Liver (tissue), 9 donors: Measurements from ENCODE around the gene RAD51B. TPM values are rescaled to one million over a fixed set of nuclear protein-coding genes. Genes with fewer than 3 reads are reported as not detected.

Source experiments
- DNase-seq: peaks from one replicate; pipeline ENCODE4 v3.0.0-alpha.2; 2017; ENCODE audit warnings: low spot score
- H3K27ac ChIP-seq, 2 donors: one replicate each; pipeline ENCODE4 v1.7.0; 2013; ENCODE audit warnings: inconsistent platforms in 2 of 2, low read length in 2 of 2, control low read depth in 1 of 2, low read depth in 1 of 2, mild to moderate bottlenecking in 1 of 2
- H3K27me3 ChIP-seq, 4 donors: one replicate each; pipeline versions ENCODE4 v1.6.1 to v1.7.0; 2013; ENCODE audit warnings: low read length in 3 of 4, inconsistent platforms in 1 of 4, mild to moderate bottlenecking in 1 of 4, moderate library complexity in 1 of 4; ENCODE audit not compliant: control insufficient read depth in 4 of 4, insufficient read depth in 4 of 4
- H3K36me3 ChIP-seq, 4 donors: one replicate each; pipeline versions ENCODE4 v1.6.1 to v1.7.0; 2013; ENCODE audit warnings: low read length in 3 of 4, mild to moderate bottlenecking in 3 of 4, low read depth in 1 of 4, moderate library complexity in 1 of 4; ENCODE audit not compliant: control insufficient read depth in 4 of 4, insufficient read depth in 3 of 4
- H3K4me1 ChIP-seq, 4 donors: one replicate each; pipeline versions ENCODE4 v1.6.1 to v1.7.0; 2013; ENCODE audit warnings: low read length in 3 of 4, mild to moderate bottlenecking in 3 of 4, moderate library complexity in 1 of 4; ENCODE audit not compliant: control insufficient read depth in 4 of 4, insufficient read depth in 4 of 4
- H3K4me3 ChIP-seq, 3 donors: one replicate each; pipeline versions ENCODE4 v1.6.1 to v1.7.0; 2013; ENCODE audit warnings: low read length in 3 of 3, control low read depth in 1 of 3, low read depth in 1 of 3, mild to moderate bottlenecking in 1 of 3
- H3K9ac ChIP-seq, 2 donors: one replicate each; pipeline ENCODE4 v1.7.0; 2013; ENCODE audit warnings: low read length in 2 of 2, mild to moderate bottlenecking in 2 of 2, moderate library complexity in 2 of 2, control low read depth in 1 of 2, low read depth in 1 of 2
- H3K9me3 ChIP-seq, 4 donors: one replicate each; pipeline versions ENCODE4 v1.6.1 to v1.7.0; 2013; ENCODE audit warnings: low read length in 3 of 4; ENCODE audit not compliant: control insufficient read depth in 4 of 4
- GABPA ChIP-seq, 2 donors: IDR thresholded peaks in 1 of 2; conservative IDR thresholded peaks in 1 of 2; 2 replicates each; pipeline ENCODE4 v1.6.1; 2016; ENCODE audit warnings: antibody characterized with exemption in 2 of 2, mild to moderate bottlenecking in 1 of 2, moderate library complexity in 1 of 2
- HNF4A ChIP-seq, 2 donors: conservative IDR thresholded peaks; 2 replicates each; pipeline ENCODE4 v1.6.1; 2016; ENCODE audit warnings: antibody characterized with exemption in 2 of 2, mild to moderate bottlenecking in 2 of 2
- HNF4G ChIP-seq: IDR thresholded peaks from 2 replicates; pipeline ENCODE4 v1.6.1; 2016; ENCODE audit warnings: antibody characterized with exemption
- JUND ChIP-seq, 2 donors: IDR thresholded peaks; 2 replicates each; pipeline ENCODE4 v1.6.1; 2016; ENCODE audit warnings: antibody characterized with exemption in 2 of 2
- RAD21 ChIP-seq, 2 donors: IDR thresholded peaks; 2 replicates each; pipeline ENCODE4 v1.6.1; 2016; ENCODE audit warnings: antibody characterized with exemption in 2 of 2, mild to moderate bottlenecking in 2 of 2
- RXRA ChIP-seq, 2 donors: IDR thresholded peaks; 2 replicates each; pipeline ENCODE4 v1.6.1; 2017 to 2018; ENCODE audit warnings: antibody characterized with exemption in 2 of 2, mild to moderate bottlenecking in 1 of 2
- SP1 ChIP-seq: IDR thresholded peaks from 2 replicates; pipeline ENCODE4 v1.6.1; 2018; ENCODE audit warnings: antibody characterized with exemption, mild to moderate bottlenecking
- TAF1 ChIP-seq: conservative IDR thresholded peaks from 2 replicates; pipeline ENCODE4 v1.6.1; 2016; ENCODE audit warnings: antibody characterized with exemption, mild to moderate bottlenecking
- YY1 ChIP-seq: IDR thresholded peaks from 2 replicates; pipeline ENCODE4 v1.6.1; 2016; ENCODE audit warnings: antibody characterized with exemption, mild to moderate bottlenecking
- WGBS: extraction: QIAGEN DNeasy Blood & Tissue Kit; methylation state at CpG from one replicate; pipeline ENCODE4 v1.1.7; 2013; 5-methylcytosine and 5-hydroxymethylcytosine counted together
- polyA plus RNA-seq, 2 donors: library from polyadenylated mRNA; stranded (reverse) in 1 of 2; unstranded in 1 of 2; fragments of 200-250 nt in 1 of 2; fragments of >200 nt in 1 of 2; fragmentation: Nextera tagmentation in 1 of 2; extraction: Ambion mirVana in 1 of 2; gene quantifications; one replicate each; pipeline versions ENCODE4 v1.2.1 to v1.2.3, GENCODE V29; 2013 to 2015
- total RNA-seq, 2 donors: library from RNA; depleted of rRNA; stranded (reverse); fragments of >200 nt; gene quantifications; one replicate each; pipeline ENCODE4 v1.2.3, GENCODE V29; 2014
- TF ChIP-seq, protein P1 (sequence below): IDR thresholded peaks from 2 replicates; pipeline ENCODE4 v1.6.1; 2016; ENCODE audit warnings: antibody characterized with exemption, mild to moderate bottlenecking
- TF ChIP-seq, protein P2 (sequence below): fragments of 150-350 bp; IDR thresholded peaks from 2 replicates; pipeline ENCODE4 v1.5.1; 2017; ENCODE audit warnings: improper control_type of control experiment, low read depth, low read length; ENCODE audit not compliant: missing input control
- TF ChIP-seq, protein P3 (sequence below): IDR thresholded peaks from 2 replicates; pipeline ENCODE4 v1.6.1; 2016; ENCODE audit warnings: antibody characterized with exemption
- TF ChIP-seq, protein P4 (sequence below): IDR thresholded peaks from 2 replicates; pipeline ENCODE4 v1.6.1; 2016; ENCODE audit warnings: antibody characterized with exemption
- donor health status: healthy.
- donor health status: healthy.
- donor health status: healthy.
- donor health status: healthy.
- donor health status: healthy.

RAD51B gene
- total and polyA plus RNA-seq, 4 donors = 0.81 to 12.9 (median 2.4) TPM

DNA sequence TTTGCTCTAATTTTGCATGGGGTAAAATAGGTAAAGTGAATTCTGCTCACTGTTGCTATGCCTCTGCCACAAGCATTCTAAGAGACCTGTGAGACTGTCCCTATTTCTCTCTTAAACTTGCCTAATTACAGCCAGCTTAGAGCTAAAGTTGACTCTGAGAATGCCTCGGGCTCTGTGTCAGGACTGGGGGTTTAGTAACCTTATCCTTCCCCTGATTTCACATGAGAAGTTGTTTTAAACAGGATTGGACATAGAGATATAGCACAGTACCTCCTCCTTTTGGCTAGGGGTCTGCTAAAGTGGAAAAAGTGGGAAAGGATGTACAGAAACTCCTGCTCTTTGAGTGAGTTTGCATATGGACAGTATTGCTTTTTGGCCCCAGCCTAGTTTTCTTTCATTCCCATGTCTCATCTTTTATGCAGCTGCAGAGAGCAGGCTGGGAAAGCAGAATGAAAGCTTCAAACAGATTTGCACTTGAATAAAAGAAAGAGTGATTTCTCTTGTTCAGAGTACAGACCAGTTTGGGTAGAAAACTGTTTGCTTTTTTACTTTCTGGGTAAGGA is 122.0 kb downstream of the RAD51B start:
- H3K27me3 ChIP-seq = no peaks in the 10 kb centered on the region
- peak overlapping the region; percentile 49 to 57 for H3K9ac ChIP-seq
- DNase-seq = no peak
- H3K36me3 ChIP-seq = no peaks in the 10 kb centered on the region
- H3K27ac ChIP-seq = peak overlapping the region; percentile 76 to 87
- no peaks in the 10 kb centered on the region for H3K9me3 ChIP-seq
- H3K4me3 ChIP-seq = no peak overlapping the region
- peaks cover 5 to 32% (median 28%) of the 10 kb centered on the region in 4 donors for H3K4me1 ChIP-seq
- 10% methylated on average over 1 of the region's 1 CpG for WGBS
- TF ChIP-seq JUND (IDR thresholded peaks at IDR 0.05) (no peak), RAD21 (IDR thresholded peaks at IDR 0.05) (no peak), TAF1 (no peak), RXRA (IDR thresholded peaks at IDR 0.05) (no peak), SP1 (no peak)
- TF ChIP-seq, protein P1, sequence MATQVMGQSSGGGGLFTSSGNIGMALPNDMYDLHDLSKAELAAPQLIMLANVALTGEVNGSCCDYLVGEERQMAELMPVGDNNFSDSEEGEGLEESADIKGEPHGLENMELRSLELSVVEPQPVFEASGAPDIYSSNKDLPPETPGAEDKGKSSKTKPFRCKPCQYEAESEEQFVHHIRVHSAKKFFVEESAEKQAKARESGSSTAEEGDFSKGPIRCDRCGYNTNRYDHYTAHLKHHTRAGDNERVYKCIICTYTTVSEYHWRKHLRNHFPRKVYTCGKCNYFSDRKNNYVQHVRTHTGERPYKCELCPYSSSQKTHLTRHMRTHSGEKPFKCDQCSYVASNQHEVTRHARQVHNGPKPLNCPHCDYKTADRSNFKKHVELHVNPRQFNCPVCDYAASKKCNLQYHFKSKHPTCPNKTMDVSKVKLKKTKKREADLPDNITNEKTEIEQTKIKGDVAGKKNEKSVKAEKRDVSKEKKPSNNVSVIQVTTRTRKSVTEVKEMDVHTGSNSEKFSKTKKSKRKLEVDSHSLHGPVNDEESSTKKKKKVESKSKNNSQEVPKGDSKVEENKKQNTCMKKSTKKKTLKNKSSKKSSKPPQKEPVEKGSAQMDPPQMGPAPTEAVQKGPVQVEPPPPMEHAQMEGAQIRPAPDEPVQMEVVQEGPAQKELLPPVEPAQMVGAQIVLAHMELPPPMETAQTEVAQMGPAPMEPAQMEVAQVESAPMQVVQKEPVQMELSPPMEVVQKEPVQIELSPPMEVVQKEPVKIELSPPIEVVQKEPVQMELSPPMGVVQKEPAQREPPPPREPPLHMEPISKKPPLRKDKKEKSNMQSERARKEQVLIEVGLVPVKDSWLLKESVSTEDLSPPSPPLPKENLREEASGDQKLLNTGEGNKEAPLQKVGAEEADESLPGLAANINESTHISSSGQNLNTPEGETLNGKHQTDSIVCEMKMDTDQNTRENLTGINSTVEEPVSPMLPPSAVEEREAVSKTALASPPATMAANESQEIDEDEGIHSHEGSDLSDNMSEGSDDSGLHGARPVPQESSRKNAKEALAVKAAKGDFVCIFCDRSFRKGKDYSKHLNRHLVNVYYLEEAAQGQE = peak; percentile 41
- TF ChIP-seq, protein P2, sequence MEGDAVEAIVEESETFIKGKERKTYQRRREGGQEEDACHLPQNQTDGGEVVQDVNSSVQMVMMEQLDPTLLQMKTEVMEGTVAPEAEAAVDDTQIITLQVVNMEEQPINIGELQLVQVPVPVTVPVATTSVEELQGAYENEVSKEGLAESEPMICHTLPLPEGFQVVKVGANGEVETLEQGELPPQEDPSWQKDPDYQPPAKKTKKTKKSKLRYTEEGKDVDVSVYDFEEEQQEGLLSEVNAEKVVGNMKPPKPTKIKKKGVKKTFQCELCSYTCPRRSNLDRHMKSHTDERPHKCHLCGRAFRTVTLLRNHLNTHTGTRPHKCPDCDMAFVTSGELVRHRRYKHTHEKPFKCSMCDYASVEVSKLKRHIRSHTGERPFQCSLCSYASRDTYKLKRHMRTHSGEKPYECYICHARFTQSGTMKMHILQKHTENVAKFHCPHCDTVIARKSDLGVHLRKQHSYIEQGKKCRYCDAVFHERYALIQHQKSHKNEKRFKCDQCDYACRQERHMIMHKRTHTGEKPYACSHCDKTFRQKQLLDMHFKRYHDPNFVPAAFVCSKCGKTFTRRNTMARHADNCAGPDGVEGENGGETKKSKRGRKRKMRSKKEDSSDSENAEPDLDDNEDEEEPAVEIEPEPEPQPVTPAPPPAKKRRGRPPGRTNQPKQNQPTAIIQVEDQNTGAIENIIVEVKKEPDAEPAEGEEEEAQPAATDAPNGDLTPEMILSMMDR = no peak
- TF ChIP-seq, protein P3, sequence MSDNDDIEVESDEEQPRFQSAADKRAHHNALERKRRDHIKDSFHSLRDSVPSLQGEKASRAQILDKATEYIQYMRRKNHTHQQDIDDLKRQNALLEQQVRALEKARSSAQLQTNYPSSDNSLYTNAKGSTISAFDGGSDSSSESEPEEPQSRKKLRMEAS = no peak

DNA sequence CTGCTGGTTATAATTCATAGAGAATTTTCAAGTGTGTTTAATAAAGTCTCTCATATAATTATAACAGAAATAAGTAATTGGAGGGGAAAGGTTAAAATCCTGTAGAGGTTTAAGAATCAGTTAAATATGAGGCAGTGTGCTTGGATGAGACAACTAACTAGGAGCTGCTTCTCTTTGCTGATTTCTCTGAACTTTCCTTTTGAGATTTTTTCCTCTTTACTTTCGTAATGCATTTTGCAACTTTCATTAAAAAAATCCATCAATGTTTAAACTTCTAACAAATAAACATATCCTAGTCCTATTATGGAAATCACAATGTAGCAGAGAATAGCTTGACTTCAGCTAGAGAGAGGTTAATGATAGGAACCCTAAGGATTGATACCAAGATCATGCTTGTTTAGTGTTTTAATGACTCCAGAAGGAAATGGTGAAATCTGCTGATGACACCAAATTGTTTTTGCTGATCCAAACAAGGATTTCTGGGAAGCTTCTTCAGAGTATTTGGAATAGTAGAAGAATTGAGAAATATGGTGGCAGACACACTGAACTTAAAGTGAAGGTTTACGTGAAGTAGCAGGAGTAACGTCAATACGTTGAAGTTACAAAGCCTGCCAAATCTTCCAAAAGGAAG is 122.6 kb downstream of the RAD51B start:
- Histone ChIP-seq H3K9ac (peak overlapping the region; percentile 57 to 88), H3K4me3 (peak overlapping the region in 1 of 3 donors; percentile 23), H3K27ac (peak overlapping the region; percentile 76 to 87), H3K36me3 (no peaks in the 10 kb centered on the region), H3K9me3 (no peaks in the 10 kb centered on the region), H3K27me3 (no peaks in the 10 kb centered on the region), H3K4me1 (peaks cover 5 to 32% (median 28%) of the 10 kb centered on the region in 4 donors)
- WGBS = 24% methylated on average over 4 of the region's 4 CpGs
- DNase-seq = no peak
- TF ChIP-seq RAD21 (IDR thresholded peaks at IDR 0.05) = peak; percentile 23 to 54
- TF ChIP-seq HNF4G = no peak
- no peak for TF ChIP-seq GABPA (IDR thresholded peaks at IDR 0.05 in 1 of 2, conservative IDR thresholded peaks at IDR 0.05 in 1 of 2)
- TF ChIP-seq, protein P3 = no peak
- TF ChIP-seq, protein P1 = peak; percentile 32
- TF ChIP-seq, protein P2 = no peak
- peak; percentile 60 for TF ChIP-seq SP1
- TF ChIP-seq TAF1 = peak; percentile 69
- TF ChIP-seq HNF4A (conservative IDR thresholded peaks at IDR 0.05) = peak in 1 of 2 donors; percentile 58
- TF ChIP-seq YY1 = no peak
- TF ChIP-seq RXRA (IDR thresholded peaks at IDR 0.05) = peak; percentile 39 to 55
- TF ChIP-seq, protein P4, sequence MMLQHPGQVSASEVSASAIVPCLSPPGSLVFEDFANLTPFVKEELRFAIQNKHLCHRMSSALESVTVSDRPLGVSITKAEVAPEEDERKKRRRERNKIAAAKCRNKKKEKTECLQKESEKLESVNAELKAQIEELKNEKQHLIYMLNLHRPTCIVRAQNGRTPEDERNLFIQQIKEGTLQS = no peak
- TF ChIP-seq JUND (IDR thresholded peaks at IDR 0.05) = peak in 1 of 2 donors; percentile 16
